PFSK-1 (cell line): Measurements from ENCODE around the gene LIPC.

Experiments used
- FOXP2 ChIP-seq: optimal IDR thresholded peaks from 2 replicates; pipeline ENCODE3; 2011; ENCODE audit warnings: borderline replicate concordance, control low read depth, inconsistent platforms; ENCODE audit not compliant: insufficient read depth; ENCODE audit errors: extremely low read length, extremely low read depth
- POLR2AphosphoS5 ChIP-seq: IDR thresholded peaks from 2 replicates; pipeline ENCODE4 v1.6.1; 2012; ENCODE audit warnings: low read depth, mild to moderate bottlenecking, control low read depth, low read length, moderate library complexity
- SIN3A ChIP-seq: IDR thresholded peaks from 2 replicates; pipeline ENCODE4 v1.6.1; 2012; ENCODE audit warnings: mild to moderate bottlenecking, low read length, moderate library complexity, borderline replicate concordance; ENCODE audit not compliant: insufficient read depth
- TAF1 ChIP-seq: IDR thresholded peaks from 2 replicates; pipeline ENCODE4 v1.6.1; 2012; ENCODE audit warnings: low read length, control low read depth, borderline replicate concordance; ENCODE audit not compliant: insufficient read depth
- TF ChIP-seq, protein P1 (sequence below), 2 experiments: IDR thresholded peaks; 2 replicates each; pipeline versions ENCODE4 v1.6.1 to v1.8.0; 2011 to 2012; ENCODE audit warnings: low read depth in 2 of 2, low read length in 2 of 2, control low read depth in 1 of 2, inconsistent platforms in 1 of 2, mild to moderate bottlenecking in 1 of 2, moderate library complexity in 1 of 2; ENCODE audit not compliant: insufficient read depth in 1 of 2

DNA sequence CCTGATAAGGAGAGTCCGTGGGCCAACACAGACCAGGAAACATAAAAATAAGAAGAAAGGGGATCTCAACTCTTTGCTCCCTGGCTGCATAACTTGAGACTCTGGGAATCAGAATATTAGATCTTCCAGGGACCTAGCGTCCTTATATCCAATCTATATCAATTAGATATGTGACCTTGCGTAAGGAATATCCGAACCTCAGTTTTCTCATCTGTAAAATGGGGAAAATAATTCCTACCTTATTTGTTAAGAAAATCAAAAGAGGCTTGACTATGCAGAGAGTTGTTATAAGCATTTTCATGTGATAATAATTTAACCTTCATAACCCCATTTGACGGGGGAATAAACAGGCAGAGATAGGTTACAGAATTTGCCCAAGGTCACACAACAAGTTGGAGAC is 7.1 kb upstream of the LIPC start:
- TF ChIP-seq, protein P1, sequence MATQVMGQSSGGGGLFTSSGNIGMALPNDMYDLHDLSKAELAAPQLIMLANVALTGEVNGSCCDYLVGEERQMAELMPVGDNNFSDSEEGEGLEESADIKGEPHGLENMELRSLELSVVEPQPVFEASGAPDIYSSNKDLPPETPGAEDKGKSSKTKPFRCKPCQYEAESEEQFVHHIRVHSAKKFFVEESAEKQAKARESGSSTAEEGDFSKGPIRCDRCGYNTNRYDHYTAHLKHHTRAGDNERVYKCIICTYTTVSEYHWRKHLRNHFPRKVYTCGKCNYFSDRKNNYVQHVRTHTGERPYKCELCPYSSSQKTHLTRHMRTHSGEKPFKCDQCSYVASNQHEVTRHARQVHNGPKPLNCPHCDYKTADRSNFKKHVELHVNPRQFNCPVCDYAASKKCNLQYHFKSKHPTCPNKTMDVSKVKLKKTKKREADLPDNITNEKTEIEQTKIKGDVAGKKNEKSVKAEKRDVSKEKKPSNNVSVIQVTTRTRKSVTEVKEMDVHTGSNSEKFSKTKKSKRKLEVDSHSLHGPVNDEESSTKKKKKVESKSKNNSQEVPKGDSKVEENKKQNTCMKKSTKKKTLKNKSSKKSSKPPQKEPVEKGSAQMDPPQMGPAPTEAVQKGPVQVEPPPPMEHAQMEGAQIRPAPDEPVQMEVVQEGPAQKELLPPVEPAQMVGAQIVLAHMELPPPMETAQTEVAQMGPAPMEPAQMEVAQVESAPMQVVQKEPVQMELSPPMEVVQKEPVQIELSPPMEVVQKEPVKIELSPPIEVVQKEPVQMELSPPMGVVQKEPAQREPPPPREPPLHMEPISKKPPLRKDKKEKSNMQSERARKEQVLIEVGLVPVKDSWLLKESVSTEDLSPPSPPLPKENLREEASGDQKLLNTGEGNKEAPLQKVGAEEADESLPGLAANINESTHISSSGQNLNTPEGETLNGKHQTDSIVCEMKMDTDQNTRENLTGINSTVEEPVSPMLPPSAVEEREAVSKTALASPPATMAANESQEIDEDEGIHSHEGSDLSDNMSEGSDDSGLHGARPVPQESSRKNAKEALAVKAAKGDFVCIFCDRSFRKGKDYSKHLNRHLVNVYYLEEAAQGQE (IDR thresholded peaks at IDR 0.05; ENCODE audit: insufficient read depth in 1 of 2, low read depth in 2 of 2, low read length in 2 of 2) = no peak
- TF ChIP-seq POLR2AphosphoS5 = no peak
- TF ChIP-seq SIN3A = no peak
- TF ChIP-seq TAF1 = no peak
- no peak for TF ChIP-seq FOXP2
